ENCODE results near the gene ESYT2. TPM values are rescaled to one million over a fixed set of nuclear protein-coding genes. Genes with fewer than 3 reads are reported as not detected.

The ESYT2 gene
- total RNA-seq, 1 donor, result 145 TPM

- H3K4me3 ChIP-seq (ENCODE audit: low read length), result no peak overlapping the region
- H3K27me3 ChIP-seq (ENCODE audit: insufficient read depth, low read length), result no peaks in the 10 kb centered on the region
- no peaks in the 10 kb centered on the region for H3K9me3 ChIP-seq (ENCODE audit: low read depth, low read length)
- H3K4me1 ChIP-seq (ENCODE audit: insufficient read depth, low read length), result peaks cover 19% of the 10 kb centered on the region
These were observed 47.2 kb downstream of the ESYT2 start for GRCh38 chr7:158781974-158782664.

GRCh38 chr7:158781217-158781973, 47.9 kb downstream of the ESYT2 start:
- peaks cover 22% of the 10 kb centered on the region for H3K4me1 ChIP-seq (ENCODE audit: insufficient read depth, low read length)
- no peaks in the 10 kb centered on the region for H3K9me3 ChIP-seq (ENCODE audit: low read depth, low read length)
- no peaks in the 10 kb centered on the region for H3K27me3 ChIP-seq (ENCODE audit: insufficient read depth, low read length)

GRCh38 chr7:158779061-158780000, 50.0 kb downstream of the ESYT2 start:
- H3K4me3 ChIP-seq (ENCODE audit: low read length), result no peak overlapping the region

More at GRCh38 chr7:158781217-158781973, 47.9 kb downstream of the ESYT2 start:
- H3K4me3 ChIP-seq (ENCODE audit: low read length), result no peak overlapping the region

GRCh38 chr7:158778471-158778870, 50.8 kb downstream of the ESYT2 start:
- H3K4me3 ChIP-seq (ENCODE audit: low read length), result no peak overlapping the region
- H3K9me3 ChIP-seq (ENCODE audit: low read depth, low read length), result no peaks in the 10 kb centered on the region
- peaks cover 20% of the 10 kb centered on the region for H3K4me1 ChIP-seq (ENCODE audit: insufficient read depth, low read length)
- H3K27me3 ChIP-seq (ENCODE audit: insufficient read depth, low read length), result no peaks in the 10 kb centered on the region

More at GRCh38 chr7:158779061-158780000, 50.0 kb downstream of the ESYT2 start:
- Histone ChIP-seq H3K9me3 (ENCODE audit: low read depth, low read length) (no peaks in the 10 kb centered on the region), H3K4me1 (ENCODE audit: insufficient read depth, low read length) (peaks cover 25% of the 10 kb centered on the region), H3K27me3 (ENCODE audit: insufficient read depth, low read length) (no peaks in the 10 kb centered on the region)

- Histone ChIP-seq H3K9me3 (ENCODE audit: low read depth, low read length) (no peaks in the 10 kb centered on the region), H3K27me3 (ENCODE audit: insufficient read depth, low read length) (no peaks in the 10 kb centered on the region), H3K4me1 (ENCODE audit: insufficient read depth, low read length) (peaks cover 20% of the 10 kb centered on the region), H3K4me3 (ENCODE audit: low read length) (no peak overlapping the region)
These were observed 51.5 kb downstream of the ESYT2 start for GRCh38 chr7:158777793-158778192.

GRCh38 chr7:158776474-158776873, 52.8 kb downstream of the ESYT2 start:
- Histone ChIP-seq H3K4me3 (ENCODE audit: low read length) (no peak overlapping the region), H3K27me3 (ENCODE audit: insufficient read depth, low read length) (no peaks in the 10 kb centered on the region), H3K4me1 (ENCODE audit: insufficient read depth, low read length) (peaks cover 20% of the 10 kb centered on the region), H3K9me3 (ENCODE audit: low read depth, low read length) (no peaks in the 10 kb centered on the region)

- Histone ChIP-seq H3K27me3 (ENCODE audit: insufficient read depth, low read length) (no peaks in the 10 kb centered on the region), H3K4me3 (ENCODE audit: low read length) (no peak overlapping the region), H3K4me1 (ENCODE audit: insufficient read depth, low read length) (peaks cover 20% of the 10 kb centered on the region), H3K9me3 (ENCODE audit: low read depth, low read length) (no peaks in the 10 kb centered on the region)
These were observed 54.4 kb downstream of the ESYT2 start for GRCh38 chr7:158774952-158775351.

- Histone ChIP-seq H3K27me3 (ENCODE audit: insufficient read depth, low read length) (no peaks in the 10 kb centered on the region), H3K4me3 (ENCODE audit: low read length) (no peak overlapping the region), H3K4me1 (ENCODE audit: insufficient read depth, low read length) (peaks cover 9% of the 10 kb centered on the region), H3K9me3 (ENCODE audit: low read depth, low read length) (no peaks in the 10 kb centered on the region)
These were observed 56.4 kb downstream of the ESYT2 start for GRCh38 chr7:158772916-158773315.

GRCh38 chr7:158771213-158771834, 58.0 kb downstream of the ESYT2 start:
- H3K9me3 ChIP-seq (ENCODE audit: low read depth, low read length), result no peaks in the 10 kb centered on the region
- H3K4me1 ChIP-seq (ENCODE audit: insufficient read depth, low read length), result peaks cover 4% of the 10 kb centered on the region
- no peak overlapping the region for H3K4me3 ChIP-seq (ENCODE audit: low read length)
- no peaks in the 10 kb centered on the region for H3K27me3 ChIP-seq (ENCODE audit: insufficient read depth, low read length)

- H3K4me1 ChIP-seq (ENCODE audit: insufficient read depth, low read length), result no peaks in the 10 kb centered on the region
These were observed 61.6 kb downstream of the ESYT2 start for GRCh38 chr7:158767707-158768106.

GRCh38 chr7:158766570-158767281, 62.6 kb downstream of the ESYT2 start:
- Histone ChIP-seq H3K9me3 (ENCODE audit: low read depth, low read length) (no peaks in the 10 kb centered on the region), H3K4me3 (ENCODE audit: low read length) (no peak overlapping the region), H3K27me3 (ENCODE audit: insufficient read depth, low read length) (no peaks in the 10 kb centered on the region), H3K4me1 (ENCODE audit: insufficient read depth, low read length) (no peaks in the 10 kb centered on the region)

More at GRCh38 chr7:158767707-158768106, 61.6 kb downstream of the ESYT2 start:
- no peaks in the 10 kb centered on the region for H3K27me3 ChIP-seq (ENCODE audit: insufficient read depth, low read length)
- no peak overlapping the region for H3K4me3 ChIP-seq (ENCODE audit: low read length)
- no peaks in the 10 kb centered on the region for H3K9me3 ChIP-seq (ENCODE audit: low read depth, low read length)

GRCh38 chr7:158765020-158765419, 64.3 kb downstream of the ESYT2 start:
- Histone ChIP-seq H3K4me3 (ENCODE audit: low read length) (no peak overlapping the region), H3K4me1 (ENCODE audit: insufficient read depth, low read length) (no peaks in the 10 kb centered on the region), H3K27me3 (ENCODE audit: insufficient read depth, low read length) (no peaks in the 10 kb centered on the region), H3K9me3 (ENCODE audit: low read depth, low read length) (no peaks in the 10 kb centered on the region)

- no peaks in the 10 kb centered on the region for H3K27me3 ChIP-seq (ENCODE audit: insufficient read depth, low read length)
- no peaks in the 10 kb centered on the region for H3K9me3 ChIP-seq (ENCODE audit: low read depth, low read length)
- no peaks in the 10 kb centered on the region for H3K4me1 ChIP-seq (ENCODE audit: insufficient read depth, low read length)
- no peak overlapping the region for H3K4me3 ChIP-seq (ENCODE audit: low read length)
These were observed 65.8 kb downstream of the ESYT2 start for GRCh38 chr7:158763454-158764033.

- no peaks in the 10 kb centered on the region for H3K4me1 ChIP-seq (ENCODE audit: insufficient read depth, low read length)
- no peaks in the 10 kb centered on the region for H3K27me3 ChIP-seq (ENCODE audit: insufficient read depth, low read length)
- H3K4me3 ChIP-seq (ENCODE audit: low read length), result no peak overlapping the region
- H3K9me3 ChIP-seq (ENCODE audit: low read depth, low read length), result no peaks in the 10 kb centered on the region
These were observed 67.4 kb downstream of the ESYT2 start for GRCh38 chr7:158761945-158762344.

Measured in mononuclear cell (primary cell).